ENCODE results near the gene UBR2. TPM values are rescaled to one million over a fixed set of nuclear protein-coding genes. Genes with fewer than 3 reads are reported as not detected.
A peak's percentile ranks its signal among the peaks of the same experiment; 100 is the strongest.
"Not testable (repeated sequence)": the region's sequence is repeated elsewhere in the genome, so short reads cannot be mapped to it uniquely, and the experiment has no call there.

Gene UBR2
- total RNA-seq, 1 experiment from 2014 or later = 20.1 TPM

DNA sequence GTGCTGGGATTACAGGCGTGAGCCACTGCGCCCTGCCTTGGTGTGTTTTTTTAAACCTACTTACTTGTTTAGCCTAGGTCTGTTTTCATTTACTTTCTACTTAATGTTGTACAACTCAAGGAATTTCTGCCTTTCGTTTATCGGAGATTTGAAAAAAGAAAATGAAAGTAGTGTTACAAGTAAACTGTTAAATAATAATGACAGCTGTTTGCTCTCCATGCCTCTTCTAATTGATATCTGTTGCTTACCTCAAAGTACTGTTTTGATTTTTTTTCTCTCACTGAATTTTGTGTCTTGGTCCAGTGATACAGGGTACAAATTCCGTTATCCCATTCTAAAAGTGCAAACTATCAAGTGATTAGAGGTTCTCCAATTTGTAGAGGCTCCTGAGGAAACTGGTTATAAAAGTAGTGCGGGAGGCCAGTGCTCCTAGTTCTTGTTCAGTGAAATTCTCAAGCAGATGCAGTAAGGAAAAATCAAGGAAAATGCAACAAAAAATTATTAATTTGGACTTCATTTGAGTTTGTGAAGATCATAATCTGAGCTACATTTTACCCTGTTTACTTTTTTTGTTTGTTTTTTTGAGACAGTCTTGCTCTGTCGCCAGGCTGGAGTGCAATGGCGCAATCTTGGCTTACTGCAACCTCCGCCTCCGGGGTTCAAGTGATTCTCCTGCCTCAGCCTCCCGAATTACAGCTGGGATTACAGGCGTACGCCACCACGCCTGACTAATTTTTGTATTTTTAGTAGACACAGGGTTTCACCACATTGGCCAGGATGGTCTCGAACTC is 2.2 kb downstream of the UBR2 start:
- intact Hi-C loops (cut with micrococcal nuclease) = loop anchor here (10.0 kb wide), 1 partner anchor 309 kb away; the partner anchor contains the start of gene RPL7L1
- POLR2A ChIA-PET = interaction anchor here (0.6 to 5.0 kb wide), 16 partner anchors 9 to 519 kb away, joined by 3 to 40 read pairs (median 14); partner anchors contain the start of genes MRPS10, TAF8, TBCC and TRERF1

DNA sequence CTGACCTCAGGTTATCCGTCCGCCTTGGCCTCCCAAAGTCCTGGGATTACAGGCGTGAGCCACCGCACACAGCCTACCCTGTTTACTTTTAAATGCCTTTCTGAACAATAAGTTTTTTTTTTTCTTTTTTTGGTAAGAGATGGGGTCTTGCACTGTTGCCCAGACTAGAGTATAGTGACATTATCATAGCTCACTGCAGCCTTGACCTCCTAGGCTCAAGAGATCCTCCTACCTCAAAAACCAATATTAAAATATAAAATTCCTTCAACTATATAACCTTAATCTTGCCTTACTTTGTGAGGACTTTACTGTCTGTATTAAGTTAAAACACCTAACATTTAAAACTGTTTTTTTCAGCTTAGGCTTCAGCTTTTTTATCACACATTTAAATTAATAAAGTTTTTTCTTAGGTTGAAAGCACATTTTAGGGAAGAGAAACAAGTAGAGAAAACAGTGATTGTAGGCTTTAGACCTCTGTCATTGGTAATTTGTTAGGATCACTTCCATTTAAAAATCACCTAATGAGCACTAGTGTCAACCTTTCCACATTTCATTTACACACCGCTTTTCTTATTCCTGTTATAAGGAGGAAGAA is 2.9 kb downstream of the UBR2 start:
- peak overlapping the region; percentile 79 for H3K4me3 Mint-ChIP-seq (ENCODE audit: unreplicated experiment)
- intact Hi-C loops (cut with micrococcal nuclease) = loop anchor here (10.0 kb wide), 1 partner anchor 308 kb away; the partner anchor contains the start of gene RPL7L1

More for the DNA sequence above, 2.2 kb downstream of the UBR2 start:
- H3K27me3 Mint-ChIP-seq (ENCODE audit: insufficient read depth, unreplicated experiment) = no peaks in the 10 kb centered on the region
- H3K27ac Mint-ChIP-seq (ENCODE audit: low read depth, unreplicated experiment) = peak overlapping the region; percentile 81
- peaks cover 6% of the 10 kb centered on the region for H3K36me3 Mint-ChIP-seq (ENCODE audit: insufficient read depth, unreplicated experiment)
- peak overlapping the region; percentile 79 for H3K4me3 Mint-ChIP-seq (ENCODE audit: unreplicated experiment)
- no TSS peak for BruUV-seq (replicated peaks)
- DNase-seq (ENCODE audit: unreplicated experiment) = peak; percentile 6
- H3K4me1 Mint-ChIP-seq (ENCODE audit: insufficient read depth, unreplicated experiment) = peaks cover 18% of the 10 kb centered on the region
- TF ChIP-seq, protein P1, sequence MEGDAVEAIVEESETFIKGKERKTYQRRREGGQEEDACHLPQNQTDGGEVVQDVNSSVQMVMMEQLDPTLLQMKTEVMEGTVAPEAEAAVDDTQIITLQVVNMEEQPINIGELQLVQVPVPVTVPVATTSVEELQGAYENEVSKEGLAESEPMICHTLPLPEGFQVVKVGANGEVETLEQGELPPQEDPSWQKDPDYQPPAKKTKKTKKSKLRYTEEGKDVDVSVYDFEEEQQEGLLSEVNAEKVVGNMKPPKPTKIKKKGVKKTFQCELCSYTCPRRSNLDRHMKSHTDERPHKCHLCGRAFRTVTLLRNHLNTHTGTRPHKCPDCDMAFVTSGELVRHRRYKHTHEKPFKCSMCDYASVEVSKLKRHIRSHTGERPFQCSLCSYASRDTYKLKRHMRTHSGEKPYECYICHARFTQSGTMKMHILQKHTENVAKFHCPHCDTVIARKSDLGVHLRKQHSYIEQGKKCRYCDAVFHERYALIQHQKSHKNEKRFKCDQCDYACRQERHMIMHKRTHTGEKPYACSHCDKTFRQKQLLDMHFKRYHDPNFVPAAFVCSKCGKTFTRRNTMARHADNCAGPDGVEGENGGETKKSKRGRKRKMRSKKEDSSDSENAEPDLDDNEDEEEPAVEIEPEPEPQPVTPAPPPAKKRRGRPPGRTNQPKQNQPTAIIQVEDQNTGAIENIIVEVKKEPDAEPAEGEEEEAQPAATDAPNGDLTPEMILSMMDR (IDR thresholded peaks at IDR 0.05; ENCODE audit: unreplicated experiment) = no peak
- CTCF ChIA-PET = interaction anchor here (0.6 to 1.4 kb wide), 5 partner anchors 18 to 932 kb away, joined by 3 to 4 read pairs (median 4); no protein-coding TSS in a partner anchor
- no peaks in the 10 kb centered on the region for H3K9me3 Mint-ChIP-seq (ENCODE audit: unreplicated experiment)

DNA sequence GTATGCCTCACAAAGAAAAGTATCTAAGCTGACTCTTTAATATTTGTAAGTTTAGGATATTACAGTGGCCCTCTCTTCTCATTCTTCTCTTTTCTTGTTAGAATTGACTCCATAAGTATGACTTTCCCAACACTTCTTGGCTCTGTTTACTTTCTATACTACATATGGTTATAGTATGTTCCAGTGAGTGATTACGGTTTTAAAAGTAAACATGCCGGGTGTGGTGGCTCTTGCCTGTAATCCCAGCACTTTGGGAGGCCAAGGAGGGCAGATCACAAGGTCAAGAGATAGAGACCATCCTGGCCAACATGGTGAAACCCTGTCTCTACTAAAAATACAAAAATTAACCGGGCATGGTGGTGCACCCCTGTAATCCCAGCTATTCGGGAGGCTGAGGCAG is 3.4 kb downstream of the UBR2 start:
- H3K4me3 Mint-ChIP-seq (ENCODE audit: unreplicated experiment); DNase-seq (ENCODE audit: unreplicated experiment); H3K9me3 Mint-ChIP-seq (ENCODE audit: unreplicated experiment); BruUV-seq (replicated peaks); H3K36me3 Mint-ChIP-seq (ENCODE audit: insufficient read depth, unreplicated experiment); H3K27me3 Mint-ChIP-seq (ENCODE audit: insufficient read depth, unreplicated experiment): not testable (repeated sequence)
- POLR2A ChIA-PET = interaction anchor here (0.6 to 5.0 kb wide), 5 partner anchors 22 to 277 kb away, joined by 3 to 40 read pairs (median 3); partner anchors contain the start of gene TRERF1
- H3K27ac Mint-ChIP-seq (ENCODE audit: low read depth, unreplicated experiment) = peak overlapping the region; percentile 62
- peaks cover 18% of the 10 kb centered on the region for H3K4me1 Mint-ChIP-seq (ENCODE audit: insufficient read depth, unreplicated experiment)
- intact Hi-C loops (cut with micrococcal nuclease) = loop anchor here (10.0 kb wide), 1 partner anchor 308 kb away; the partner anchor contains the start of gene RPL7L1
- CTCF ChIA-PET = interaction anchor here (0.6 to 1.4 kb wide), 2 partner anchors 8 to 20 kb away, joined by 3 to 4 read pairs; no protein-coding TSS in a partner anchor

More for the DNA sequence above, 2.9 kb downstream of the UBR2 start:
- Mint-ChIP-seq H3K4me1 (ENCODE audit: insufficient read depth, unreplicated experiment) (peaks cover 18% of the 10 kb centered on the region), H3K27ac (ENCODE audit: low read depth, unreplicated experiment) (peak overlapping the region; percentile 81), H3K27me3 (ENCODE audit: insufficient read depth, unreplicated experiment) (no peaks in the 10 kb centered on the region), H3K36me3 (ENCODE audit: insufficient read depth, unreplicated experiment) (peaks cover 6% of the 10 kb centered on the region), H3K9me3 (ENCODE audit: unreplicated experiment) (no peaks in the 10 kb centered on the region)
- CTCF ChIA-PET = interaction anchor here (0.6 to 1.4 kb wide), 4 partner anchors 8 to 340 kb away, joined by 3 to 4 read pairs (median 4); no protein-coding TSS in a partner anchor
- BruUV-seq (replicated peaks) = no TSS peak
- no peak for DNase-seq (ENCODE audit: unreplicated experiment)
- TF ChIP-seq, protein P1 (IDR thresholded peaks at IDR 0.05; ENCODE audit: unreplicated experiment) = no peak
- POLR2A ChIA-PET = interaction anchor here (0.6 to 5.0 kb wide), 8 partner anchors 9 to 516 kb away, joined by 3 to 40 read pairs (median 4); partner anchors contain the start of genes TAF8 and TRERF1

DNA sequence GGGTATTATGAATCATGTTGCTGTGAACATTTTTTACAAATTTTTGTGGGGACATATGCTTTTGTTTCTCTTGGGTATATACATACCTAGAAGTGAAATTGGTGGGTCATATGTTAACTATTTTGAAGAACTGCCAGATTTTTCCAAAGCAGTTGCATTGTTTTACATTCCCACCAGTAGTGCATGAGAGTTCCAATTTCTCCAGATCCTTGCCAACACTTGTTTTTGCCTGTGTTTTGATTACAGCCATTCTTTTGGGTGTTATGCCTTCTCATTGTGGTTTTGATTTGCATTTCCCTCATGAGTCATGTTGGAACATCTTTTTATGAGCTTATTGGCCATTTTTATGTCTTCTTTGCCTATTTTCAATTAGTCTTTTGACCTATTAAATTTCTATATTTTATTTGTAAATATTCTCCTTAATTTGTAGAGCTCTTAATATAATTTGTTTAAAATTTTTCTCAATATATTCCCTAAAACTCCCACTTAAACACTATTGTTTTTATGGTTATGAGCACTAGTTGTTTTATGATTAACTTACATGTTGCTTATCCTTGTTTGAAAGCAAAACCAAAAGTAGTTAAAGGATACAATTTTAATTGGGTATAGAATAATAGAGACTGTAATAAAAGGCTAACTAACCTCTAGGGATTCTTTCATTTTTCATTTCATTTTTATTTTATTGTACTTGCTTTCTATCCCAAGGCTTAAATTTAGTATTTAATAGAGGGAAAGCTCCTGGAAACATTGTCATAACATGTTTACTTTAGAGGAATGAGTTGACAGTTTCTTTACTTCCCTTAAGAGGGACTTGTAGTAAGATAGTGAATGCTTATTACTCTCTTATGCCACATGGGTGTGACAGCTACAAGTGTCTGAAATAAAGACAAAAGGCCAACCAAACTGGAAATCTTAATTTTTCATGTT is 5.5 kb downstream of the UBR2 start:
- Mint-ChIP-seq H3K4me1 (ENCODE audit: insufficient read depth, unreplicated experiment) (peaks cover 26% of the 10 kb centered on the region), H3K9me3 (ENCODE audit: unreplicated experiment) (no peaks in the 10 kb centered on the region), H3K36me3 (ENCODE audit: insufficient read depth, unreplicated experiment) (peaks cover 23% of the 10 kb centered on the region), H3K4me3 (ENCODE audit: unreplicated experiment) (no peak overlapping the region), H3K27me3 (ENCODE audit: insufficient read depth, unreplicated experiment) (no peaks in the 10 kb centered on the region), H3K27ac (ENCODE audit: low read depth, unreplicated experiment) (no peak overlapping the region)
- intact Hi-C loops (cut with micrococcal nuclease) = loop anchor here (10.0 kb wide), 1 partner anchor 305 kb away; the partner anchor contains the start of gene RPL7L1
- TF ChIP-seq, protein P1 (IDR thresholded peaks at IDR 0.05; ENCODE audit: unreplicated experiment) = no peak
- BruUV-seq (replicated peaks) = no TSS peak
- peak; percentile 87 for DNase-seq (ENCODE audit: unreplicated experiment)
- ChIA-PET CTCF (interaction anchor here (1.0 kb wide), 1 partner anchor 22 kb away, joined by 3 read pairs; no protein-coding TSS in a partner anchor), POLR2A (interaction anchor here (0.6 to 1.1 kb wide), 3 partner anchors 9 to 1067 kb away, joined by 3 read pairs; no protein-coding TSS in a partner anchor)
